H9 (cell line): Measurements from ENCODE around the gene HTRA3. TPM values are rescaled to one million over a fixed set of nuclear protein-coding genes. Genes with fewer than 3 reads are reported as not detected.

ENCODE experiments used
- DNase-seq: peaks from one replicate; pipeline ENCODE4 v3.0.0-alpha.2; 2017
- H2AFZ ChIP-seq: one replicate; pipeline ENCODE4 v1.6.1; 2013; ENCODE audit warnings: mild to moderate bottlenecking, low read length, control low read depth, moderate library complexity
- H2AK5ac ChIP-seq: 2 replicates; pipeline ENCODE4 v1.6.1; 2013; ENCODE audit warnings: low read length, control low read depth, mixed read lengths; ENCODE audit not compliant: insufficient read length
- H2BK120ac ChIP-seq: one replicate; pipeline ENCODE4 v1.6.1; 2013; ENCODE audit warnings: low read depth, mild to moderate bottlenecking, low read length, control low read depth, inconsistent platforms; ENCODE audit not compliant: poor library complexity, severe bottlenecking
- H2BK12ac ChIP-seq: 2 replicates; pipeline ENCODE4 v1.6.1; 2013; ENCODE audit warnings: low read length, control low read depth, mixed read lengths, low read depth; ENCODE audit not compliant: insufficient read length
- H2BK15ac ChIP-seq: 2 replicates; pipeline ENCODE4 v1.6.1; 2013; ENCODE audit warnings: low read depth, low read length, control low read depth
- H2BK20ac ChIP-seq: one replicate; pipeline ENCODE4 v1.6.1; 2013; ENCODE audit warnings: low read depth, mild to moderate bottlenecking, low read length, control low read depth, inconsistent platforms; ENCODE audit not compliant: poor library complexity, severe bottlenecking
- H2BK5ac ChIP-seq: 2 replicates; pipeline ENCODE4 v1.6.1; 2013; ENCODE audit warnings: low read length, control low read depth, mixed read lengths; ENCODE audit not compliant: insufficient read length
- H3K14ac ChIP-seq: 2 replicates; pipeline ENCODE4 v1.6.1; 2013; ENCODE audit warnings: low read length, control low read depth; ENCODE audit not compliant: insufficient read depth
- H3K18ac ChIP-seq: 2 replicates; pipeline ENCODE4 v1.6.1; 2013; ENCODE audit warnings: low read depth, mild to moderate bottlenecking, mixed read lengths, low read length, control low read depth; ENCODE audit not compliant: insufficient read length
- H3K23ac ChIP-seq: 2 replicates; pipeline ENCODE4 v1.6.1; 2013; ENCODE audit warnings: low read length, control low read depth, mixed read lengths, low read depth; ENCODE audit not compliant: insufficient read length
- H3K23me2 ChIP-seq: 2 replicates; pipeline ENCODE4 v1.6.1; 2013; ENCODE audit warnings: low read depth, mild to moderate bottlenecking, mixed read lengths, low read length, control low read depth; ENCODE audit not compliant: insufficient read length, poor library complexity, severe bottlenecking
- H3K27ac ChIP-seq: 2 replicates; pipeline ENCODE4 v1.5.1; 2013; ENCODE audit warnings: low read length, control low read depth, mixed read lengths, low read depth; ENCODE audit not compliant: insufficient read length
- H3K27me3 ChIP-seq: 2 replicates; pipeline ENCODE4 v1.6.1; 2013; ENCODE audit warnings: low read length, control low read depth, inconsistent platforms; ENCODE audit not compliant: insufficient read depth
- H3K4ac ChIP-seq: 2 replicates; pipeline ENCODE4 v1.6.1; 2013; ENCODE audit warnings: low read depth, mild to moderate bottlenecking, control low read depth, inconsistent platforms, low read length, moderate library complexity
- H3K4me1 ChIP-seq: 2 replicates; pipeline ENCODE4 v1.6.1; 2013; ENCODE audit warnings: low read length, control low read depth, inconsistent platforms; ENCODE audit not compliant: insufficient read depth
- H3K4me2 ChIP-seq: 2 replicates; pipeline ENCODE4 v1.6.1; 2013; ENCODE audit warnings: low read length, control low read depth, mixed read lengths; ENCODE audit not compliant: insufficient read length, insufficient read depth
- H3K56ac ChIP-seq: 2 replicates; pipeline ENCODE4 v1.6.1; 2013; ENCODE audit warnings: low read depth, mild to moderate bottlenecking, mixed read lengths, low read length, control low read depth; ENCODE audit not compliant: insufficient read length
- H3K79me1 ChIP-seq: 2 replicates; pipeline ENCODE4 v1.6.1; 2013; ENCODE audit warnings: low read depth, mild to moderate bottlenecking, moderate library complexity, low read length, control low read depth, inconsistent platforms; ENCODE audit not compliant: insufficient read depth, poor library complexity, severe bottlenecking
- H3K79me2 ChIP-seq: 2 replicates; pipeline ENCODE4 v1.6.1; 2013; ENCODE audit warnings: low read length, control low read depth, inconsistent platforms; ENCODE audit not compliant: insufficient read depth
- H3K9ac ChIP-seq: 2 replicates; pipeline ENCODE4 v1.6.1; 2013; ENCODE audit warnings: low read length, control low read depth, mixed read lengths; ENCODE audit not compliant: insufficient read length; ENCODE audit errors: extremely low read depth
- H3K9me3 ChIP-seq: one replicate; pipeline ENCODE4 v1.6.1; 2013; ENCODE audit warnings: low read depth, low read length, inconsistent platforms; ENCODE audit not compliant: control insufficient read depth
- H3T11ph ChIP-seq: one replicate; pipeline ENCODE4 v1.6.1; 2013; ENCODE audit warnings: mild to moderate bottlenecking, low read length, control low read depth, inconsistent platforms
- H4K20me1 ChIP-seq: one replicate; pipeline ENCODE4 v1.6.1; 2013; ENCODE audit not compliant: control insufficient read depth, insufficient read length, insufficient read depth
- H4K5ac ChIP-seq: 2 replicates; pipeline ENCODE4 v1.6.1; 2013; ENCODE audit warnings: low read depth, mild to moderate bottlenecking, mixed read lengths, low read length, control low read depth; ENCODE audit not compliant: insufficient read length
- H4K8ac ChIP-seq: replicated peaks from 2 replicates; pipeline ENCODE4 v1.6.1; 2013; ENCODE audit warnings: low read length, control low read depth, mixed read lengths, low read depth; ENCODE audit not compliant: insufficient read length
- H4K91ac ChIP-seq: 2 replicates; pipeline ENCODE4 v1.6.1; 2013; ENCODE audit warnings: low read depth, mild to moderate bottlenecking, moderate library complexity, mixed read lengths, low read length, control low read depth; ENCODE audit not compliant: insufficient read length
- H3K27ac Mint-ChIP-seq, 3 experiments: 2 replicates in 2 of 3; 3 replicates in 1 of 3; pipeline ENCODE4 v1.8.0; 2020 to 2021; ENCODE audit warnings: mixed read lengths in 3 of 3, mild to moderate bottlenecking in 1 of 3, moderate library complexity in 1 of 3
- H3K27me3 Mint-ChIP-seq: 2 replicates; pipeline ENCODE4 v1.8.0; 2021; ENCODE audit warnings: low read depth, mild to moderate bottlenecking, moderate library complexity, mixed read lengths
- H3K36me3 Mint-ChIP-seq, 3 experiments: 2 replicates in 2 of 3; 3 replicates in 1 of 3; pipeline ENCODE4 v1.8.0; 2020 to 2021; ENCODE audit warnings: low read depth in 3 of 3, mixed read lengths in 3 of 3; ENCODE audit not compliant: insufficient read depth in 1 of 3
- H3K4me1 Mint-ChIP-seq, 2 experiments: 2 replicates each; pipeline ENCODE4 v1.8.0; 2020; ENCODE audit warnings: mixed read lengths in 2 of 2
- H3K4me3 Mint-ChIP-seq, 2 experiments: 2 replicates in 1 of 2; 3 replicates in 1 of 2; pipeline ENCODE4 v1.8.0; 2020 to 2021; ENCODE audit warnings: mild to moderate bottlenecking in 2 of 2, mixed read lengths in 2 of 2, moderate library complexity in 1 of 2
- H3K9me3 Mint-ChIP-seq, 2 experiments: 2 replicates in 1 of 2; 3 replicates in 1 of 2; pipeline ENCODE4 v1.8.0; 2020; ENCODE audit warnings: mild to moderate bottlenecking in 2 of 2, mixed read lengths in 2 of 2, moderate library complexity in 1 of 2
- CTCF ChIP-seq: fragments of 200-600 bp; sonication (generic); conservative IDR thresholded peaks from 3 replicates; pipeline ENCODE4 v1.8.0; 2021; ENCODE audit warnings: antibody characterized with exemption, mild to moderate bottlenecking
- WGBS: extraction: QIAGEN DNeasy Blood & Tissue Kit; methylation state at CpG from one replicate; pipeline ENCODE4 v1.1.7; 2013; ENCODE audit warnings: missing lambda C conversion rate, low lambda C conversion rate, mixed read lengths; ENCODE audit not compliant: insufficient read length; ENCODE audit errors: extremely low coverage; 5-methylcytosine and 5-hydroxymethylcytosine counted together
- total RNA-seq: library from RNA; stranded (reverse); gene quantifications from 2 replicates; pipeline ENCODE4 v1.2.1, GENCODE V29; 2021

Gene HTRA3
- total RNA-seq, 1 experiment from 2014 or later, result 3.0 TPM

- Histone ChIP-seq H2BK15ac (no peak overlapping the region), H3K18ac (no peak overlapping the region), H4K20me1 (no peaks in the 10 kb centered on the region), H3K79me1 (no peaks in the 10 kb centered on the region), H3K79me2 (no peaks in the 10 kb centered on the region), H4K91ac (no peak overlapping the region), H2AFZ (no peak overlapping the region), H2AK5ac (no peak overlapping the region), H3T11ph (no peak overlapping the region), H4K5ac (no peak overlapping the region), H3K4ac (no peak overlapping the region), H3K4me2 (no peak overlapping the region), H3K27ac (no peak overlapping the region), H3K27me3 (no peaks in the 10 kb centered on the region), H2BK12ac (no peak overlapping the region), H3K14ac (no peak overlapping the region; the same call in 1 of the 2 replicates), H3K23me2 (no peaks in the 10 kb centered on the region), H3K4me1 (no peaks in the 10 kb centered on the region), H3K9ac (no peak overlapping the region), H3K9me3 (no peaks in the 10 kb centered on the region), H2BK120ac (no peak overlapping the region), H3K56ac (no peak overlapping the region), H2BK20ac (no peak overlapping the region), H3K23ac (no peak overlapping the region), H2BK5ac (no peak overlapping the region), H4K8ac (no peak overlapping the region)
- no CpG with 5 or more reads among the region's 20 CpGs for WGBS
- H3K27ac Mint-ChIP-seq, result no peak overlapping the region; a peak in 1 of 7 replicates
- H3K4me3 Mint-ChIP-seq, result no peak overlapping the region
- TF ChIP-seq CTCF, result peak; percentile 22; the same call in 1 of the 3 replicates
- peaks cover 3% of the 10 kb centered on the region for H3K27me3 Mint-ChIP-seq
- peaks cover 4 to 7% (median 4%) of the 10 kb centered on the region in 3 experiments; a peak in 5 of 7 replicates for H3K36me3 Mint-ChIP-seq
- no peaks in the 10 kb centered on the region for H3K4me1 Mint-ChIP-seq
- peaks cover 5 to 6% of the 10 kb centered on the region in 2 experiments; a peak in 3 of 5 replicates for H3K9me3 Mint-ChIP-seq
- DNase-seq, result no peak
These were observed 28.3 kb downstream of the HTRA3 start for GRCh38 chr4:8297691-8298485.
